Stimulated activated CD4-positive, alpha-beta T cell treated with anti-CD3 and anti-CD28 coated beads, Interleukin-15, amount 100 ng/mL, for 1 hour (primary cell): ENCODE results near the gene NAE1.
"Not testable (repeated sequence)": the region's sequence is repeated elsewhere in the genome, so short reads cannot be mapped to it uniquely, and the experiment has no call there.

Experiments used
- DNase-seq, 2 donors: peaks; one replicate each; pipeline ENCODE4 v3.0.0-alpha.2; 2020; ENCODE audit warnings: low read depth in 1 of 2, low spot score in 1 of 2

Gene NAE1

GRCh38 chr16:66830422-66831404 is at the start of gene NAE1:
Gene NAE1, minus strand, starts transcription at chr16:66830976. Its CDS starts 77 bp downstream, at chr16:66830899.
- peak; percentile 85 to 88 for DNase-seq

GRCh38 chr16:66878067-66878466 is 47.3 kb upstream of the NAE1 start:
- peak in 1 of 2 donors; percentile 38 for DNase-seq

GRCh38 chr16:66874079-66874775 is 43.5 kb upstream of the NAE1 start:
- no peak for DNase-seq

DNA sequence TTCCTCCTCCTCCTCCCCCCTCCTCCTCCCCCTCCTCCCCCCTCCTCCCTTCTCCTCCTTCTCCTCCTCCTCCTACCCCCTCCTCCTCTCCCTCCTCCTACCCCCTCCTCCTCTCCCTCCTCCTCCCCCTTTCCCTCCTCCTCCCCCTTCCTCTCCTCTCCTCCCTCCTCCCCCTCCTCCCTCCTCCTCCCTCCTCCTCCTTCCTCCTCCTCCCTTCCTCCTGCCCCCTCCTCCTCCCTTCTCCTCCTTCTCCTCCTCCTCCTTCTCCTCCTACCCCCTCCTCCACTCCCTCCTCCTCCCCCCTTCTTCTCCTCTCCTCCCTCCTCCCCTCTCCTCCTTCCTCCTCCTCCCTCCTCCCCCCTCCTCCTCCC is 42.9 kb upstream of the NAE1 start:
- no peak for DNase-seq

- DNase-seq: peak; percentile 77 to 78
These were observed 42.3 kb upstream of the NAE1 start for GRCh38 chr16:66872943-66873684.

DNA sequence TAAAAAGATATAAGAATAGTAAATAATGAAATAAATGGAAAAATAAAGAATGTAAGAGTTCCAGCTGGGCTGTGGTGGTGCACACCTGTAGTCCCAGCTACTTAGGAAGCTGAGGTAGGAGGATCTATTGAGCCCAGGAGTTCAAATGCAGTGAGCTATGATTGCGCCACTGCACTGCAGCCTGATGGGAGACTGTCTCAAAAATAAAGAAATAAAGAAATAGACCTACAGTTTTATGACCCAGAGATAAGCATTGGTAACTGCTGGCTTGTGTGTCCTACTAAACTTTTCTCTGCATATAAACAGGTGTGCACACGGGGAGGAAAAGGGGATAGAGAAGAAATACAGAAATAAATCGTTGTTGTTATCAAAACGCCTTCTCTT is 41.8 kb upstream of the NAE1 start:
- no peak for DNase-seq

GRCh38 chr16:66871840-66872239 is 41.1 kb upstream of the NAE1 start:
- no peak for DNase-seq

GRCh38 chr16:66871363-66871762 is 40.6 kb upstream of the NAE1 start:
- not testable (repeated sequence) for DNase-seq

DNA sequence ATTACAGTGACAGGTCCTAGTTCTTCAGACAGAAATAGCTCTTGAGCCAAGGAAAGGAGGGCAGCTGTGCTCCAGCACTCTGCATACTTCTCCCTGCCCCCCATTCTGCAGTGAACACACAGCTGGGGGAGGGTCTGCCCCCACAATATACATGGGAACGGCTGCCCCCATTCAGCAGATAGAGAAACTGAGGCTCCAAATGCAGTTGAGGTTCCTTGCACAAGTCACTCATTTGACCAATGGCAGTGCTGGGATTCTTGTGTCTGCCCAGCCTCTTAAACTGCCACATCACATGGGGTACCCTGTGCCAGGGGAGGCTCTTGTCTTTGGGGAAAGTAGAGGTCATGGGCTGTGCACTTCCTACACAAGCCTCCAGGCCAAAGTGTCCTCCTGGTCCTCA is 38.6 kb upstream of the NAE1 start:
- DNase-seq: no peak

DNA sequence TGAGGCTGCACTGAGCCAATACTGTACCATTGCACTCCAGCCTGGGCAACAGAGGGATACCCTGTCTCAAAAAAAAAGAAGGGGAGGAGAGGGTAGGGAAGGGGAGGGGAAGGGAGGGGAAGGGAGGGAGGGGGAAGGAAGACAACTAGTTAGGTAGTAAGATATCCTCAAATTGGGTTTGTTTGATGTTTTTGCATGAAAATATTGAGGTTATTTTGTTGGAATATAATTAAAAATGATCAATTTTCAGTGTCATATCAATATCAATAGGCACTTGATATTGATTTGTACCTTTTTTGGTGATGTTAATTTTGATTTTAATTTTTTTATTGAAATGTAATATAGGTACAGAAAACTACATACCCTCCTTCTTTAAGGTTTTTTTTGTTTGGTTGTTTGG is 32.9 kb upstream of the NAE1 start:
- DNase-seq: no peak

GRCh38 chr16:66862023-66862520 is 31.3 kb upstream of the NAE1 start:
- no peak for DNase-seq

DNA sequence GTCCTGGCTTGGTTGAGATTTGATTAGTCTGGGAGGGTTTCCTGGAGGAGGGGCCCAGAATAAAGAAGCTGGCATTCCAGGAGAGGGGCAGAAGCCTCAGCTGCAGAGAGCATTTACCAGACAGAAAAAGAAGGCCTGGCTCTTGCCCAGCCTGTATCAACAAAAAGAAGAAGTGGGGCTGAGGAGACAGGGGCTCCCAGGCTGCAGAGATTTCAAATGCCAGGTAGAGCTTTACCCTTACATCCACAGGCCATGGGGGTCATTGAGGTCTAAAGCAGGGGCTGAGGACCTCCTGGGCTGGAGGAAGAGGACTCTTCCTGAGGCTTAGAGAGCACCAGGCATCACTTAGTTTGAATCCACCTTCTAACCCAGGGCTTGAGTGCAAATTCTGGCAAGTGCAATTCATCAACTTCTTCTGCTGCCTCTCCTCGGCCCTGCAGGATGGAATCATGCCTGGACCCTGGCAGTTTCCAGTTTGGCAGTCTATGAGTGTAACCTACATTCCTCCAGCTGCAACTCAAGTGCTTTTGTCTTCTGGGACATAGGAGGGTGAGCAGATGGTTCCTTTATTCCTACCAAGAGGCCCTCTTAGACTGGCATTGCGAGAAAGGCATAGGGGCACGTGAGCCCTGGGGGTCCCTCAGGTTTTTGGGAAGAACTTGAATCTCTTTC is 28.8 kb upstream of the NAE1 start:
- no peak for DNase-seq

DNA sequence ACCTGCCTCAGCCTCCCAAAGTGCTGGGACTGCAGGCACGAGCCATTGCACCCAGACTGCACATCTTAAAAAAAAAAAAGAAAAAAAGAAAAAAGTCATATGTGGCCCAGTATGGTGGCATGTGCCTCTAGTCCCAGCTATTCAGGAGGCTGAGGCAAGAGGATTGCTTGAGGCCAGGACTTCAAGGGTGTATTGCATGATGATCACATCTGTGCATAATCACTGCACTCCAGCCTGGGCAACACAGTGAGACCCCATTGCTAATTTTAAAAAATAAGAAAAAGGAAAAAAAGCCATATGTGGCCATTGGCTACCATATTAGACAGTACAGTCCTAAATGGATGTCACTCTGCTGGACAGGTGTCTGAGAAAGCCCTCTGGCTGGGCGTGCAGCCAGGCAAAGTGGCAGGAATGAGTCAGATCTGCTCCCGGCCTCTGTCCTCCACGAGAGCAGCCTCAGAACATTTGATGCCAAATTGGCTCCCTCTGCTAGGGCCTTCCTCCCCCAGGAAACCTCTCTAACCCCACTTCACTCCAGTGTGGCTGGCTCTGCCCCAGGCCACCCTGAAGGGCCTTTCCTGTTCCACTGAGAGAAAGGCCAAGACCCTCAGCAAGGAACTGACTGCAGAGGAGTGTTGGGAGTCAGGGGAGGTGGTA is 28.1 kb upstream of the NAE1 start:
- no peak for DNase-seq

- no peak for DNase-seq
These were observed 26.7 kb upstream of the NAE1 start for GRCh38 chr16:66857437-66857836.

- no peak for DNase-seq
These were observed 26.0 kb upstream of the NAE1 start for GRCh38 chr16:66856801-66857200.

DNA sequence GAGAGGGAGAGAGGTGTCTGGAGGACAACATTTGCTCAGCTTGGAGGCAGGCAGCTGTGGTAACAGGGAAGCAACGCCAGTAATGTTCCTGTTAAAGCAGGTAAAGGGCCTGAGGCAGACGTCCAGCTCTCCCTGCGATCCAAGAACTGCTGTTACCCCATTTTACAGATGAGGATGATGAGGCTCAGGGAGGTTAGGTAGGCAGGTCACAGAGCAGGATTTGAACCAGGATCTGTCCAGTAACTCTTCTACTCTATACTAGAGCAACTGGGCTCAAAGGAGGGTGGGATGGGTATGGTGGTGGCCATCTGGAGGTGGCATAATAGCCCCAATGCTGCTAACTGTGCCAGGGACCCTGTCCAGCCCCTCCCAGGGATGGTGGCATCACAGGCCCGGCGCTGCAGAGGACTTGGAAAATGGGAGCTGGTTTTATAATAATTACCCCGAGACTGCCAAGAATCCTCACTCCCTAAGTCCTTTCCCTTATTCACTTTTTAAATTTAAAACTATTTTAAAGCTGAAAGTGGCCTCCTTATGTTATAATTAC is 25.5 kb upstream of the NAE1 start:
- no peak for DNase-seq

DNA sequence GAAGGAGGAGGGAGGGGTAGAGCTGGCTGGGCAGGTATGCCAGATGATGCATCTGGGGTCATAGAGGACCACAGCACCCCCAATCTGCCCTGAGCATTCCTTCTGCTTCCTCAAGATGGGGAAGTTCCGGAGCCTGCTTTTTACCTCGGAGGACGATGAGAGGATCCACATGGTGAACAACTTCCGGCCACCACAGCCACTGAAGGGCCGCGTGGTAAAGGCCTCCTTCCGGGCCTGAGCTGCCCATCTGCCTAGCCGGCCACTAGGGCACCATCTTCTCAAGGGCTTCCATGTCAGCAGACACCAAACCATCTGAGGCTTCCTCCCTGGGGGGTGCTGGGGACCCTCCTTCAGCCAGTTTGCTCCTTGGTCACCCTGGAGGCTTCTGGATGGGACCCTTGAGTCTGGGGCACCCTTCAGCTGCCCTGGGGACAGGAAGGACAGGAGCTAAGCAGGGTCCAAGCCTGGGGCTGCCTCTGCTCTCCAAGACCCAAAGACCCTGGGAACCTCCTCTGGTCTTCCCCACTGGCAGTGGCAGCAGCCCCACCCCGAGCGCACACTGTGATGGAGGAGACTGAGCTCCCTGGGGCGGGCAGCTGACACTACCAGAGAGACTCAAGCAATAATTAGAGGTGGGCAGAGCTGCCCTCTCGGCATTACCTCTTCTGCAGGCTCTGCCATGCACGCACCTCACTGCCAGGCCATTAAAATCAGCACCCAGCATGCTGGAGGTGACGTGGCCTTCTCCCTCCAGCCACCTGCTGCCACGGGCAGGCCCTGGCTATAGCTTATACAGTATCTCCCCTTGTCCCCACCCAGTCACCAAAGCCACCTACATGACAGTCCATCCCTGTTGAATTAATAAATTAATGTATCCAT is 22.7 kb upstream of the NAE1 start:
- DNase-seq: no peak

DNA sequence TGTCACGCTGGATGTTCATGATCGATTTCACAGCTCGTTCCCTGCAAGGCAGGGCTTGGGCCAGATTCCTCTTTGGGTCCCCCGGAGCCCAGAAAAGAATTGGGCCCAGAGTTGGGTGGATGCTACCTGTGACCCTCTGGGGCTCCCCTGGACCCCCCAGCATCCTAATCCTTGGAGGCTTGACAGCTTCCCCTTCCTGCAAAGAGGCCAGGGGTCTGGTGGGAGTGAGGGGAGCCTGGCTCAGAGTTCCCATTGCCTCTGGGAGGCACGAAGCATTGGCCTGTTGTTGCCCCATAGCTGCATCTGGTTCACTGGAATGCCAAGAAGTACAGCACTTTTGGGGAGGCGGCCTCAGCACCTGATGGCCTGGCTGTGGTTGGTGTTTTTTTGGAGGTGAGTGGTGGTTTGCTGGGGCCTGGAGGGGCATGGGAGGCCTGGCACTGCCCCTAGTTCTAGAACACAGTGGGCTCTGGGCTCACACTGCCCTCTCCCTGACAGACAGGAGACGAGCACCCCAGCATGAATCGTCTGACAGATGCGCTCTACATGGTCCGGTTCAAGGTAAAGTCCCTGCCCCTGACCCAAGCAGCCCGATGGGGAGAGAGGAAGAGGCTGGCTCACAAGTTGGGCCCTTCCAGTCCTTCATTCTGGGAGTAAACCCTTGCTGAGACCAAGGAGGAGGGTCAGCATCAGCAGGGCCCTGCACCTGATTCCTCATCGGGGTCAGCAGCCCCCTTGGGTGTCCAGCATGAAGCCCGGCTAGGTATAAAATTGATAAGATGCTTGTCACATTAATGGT is 20.6 kb upstream of the NAE1 start:
- no peak for DNase-seq
